ENCODE results near the gene PGLYRP2.

The PGLYRP2 gene

GRCh38 chr19:15453906-15454860 is 25.1 kb downstream of the PGLYRP2 start:
- DNase-seq, result no peak

GRCh38 chr19:15453091-15453578 is 26.2 kb downstream of the PGLYRP2 start:
- no peak for DNase-seq

- peak; percentile 34 for DNase-seq
Observed at GRCh38 chr19:15452111-15453047, 26.9 kb downstream of the PGLYRP2 start.

- no peak for DNase-seq
Observed at GRCh38 chr19:15450528-15450890, 28.8 kb downstream of the PGLYRP2 start.

GRCh38 chr19:15449620-15450527 is 29.4 kb downstream of the PGLYRP2 start, which contains the start of gene WIZ:
TSS of gene WIZ (minus strand) at chr19:15449956. CDS start at chr19:15448307, 1,649 bp downstream.
- DNase-seq, result peak; percentile 89

GRCh38 chr19:15448778-15449619 is 30.3 kb downstream of the PGLYRP2 start:
- peak; percentile 26 for DNase-seq

GRCh38 chr19:15448044-15448777 is 31.1 kb downstream of the PGLYRP2 start:
- no peak for DNase-seq

- DNase-seq, result no peak
Observed at GRCh38 chr19:15447057-15447456, 32.2 kb downstream of the PGLYRP2 start.

GRCh38 chr19:15445807-15446376 is 33.4 kb downstream of the PGLYRP2 start:
- DNase-seq, result no peak

GRCh38 chr19:15445227-15445605 is 34.1 kb downstream of the PGLYRP2 start:
- DNase-seq, result no peak

GRCh38 chr19:15444505-15445226 is 34.6 kb downstream of the PGLYRP2 start:
- no peak for DNase-seq

- no peak for DNase-seq
Observed at GRCh38 chr19:15443838-15444237, 35.5 kb downstream of the PGLYRP2 start.

GRCh38 chr19:15443325-15443724 is 36.0 kb downstream of the PGLYRP2 start:
- DNase-seq, result no peak

GRCh38 chr19:15442142-15442920 is 37.0 kb downstream of the PGLYRP2 start:
- DNase-seq, result no peak

- no peak for DNase-seq
Observed at GRCh38 chr19:15441317-15441716, 38.0 kb downstream of the PGLYRP2 start.

- DNase-seq, result no peak
Observed at GRCh38 chr19:15439821-15440641, 39.3 kb downstream of the PGLYRP2 start.

GRCh38 chr19:15439078-15439799 is 40.1 kb downstream of the PGLYRP2 start:
- no peak for DNase-seq
